CD4-positive, CD25-positive, alpha-beta regulatory T cell (primary cell): ENCODE data around the gene ACACB. TPM values are rescaled to one million over a fixed set of nuclear protein-coding genes. Genes with fewer than 3 reads are reported as not detected.

Experiments used
- ATAC-seq, 2 donors: fragments of 150-1000 bp; cut with Tn5 transposase; one replicate each; pipeline ENCODE4 v1.10.0; 2021; ENCODE audit warnings: low read depth in 2 of 2, moderate number of reproducible peaks in 2 of 2, moderate library complexity in 1 of 2
- DNase-seq, 3 donors: peaks; one replicate each; pipeline versions ENCODE4 v3.0.0 to v3.0.0-alpha.2; 2012 to 2022; ENCODE audit warnings: mixed read lengths in 1 of 3
- H3K27ac ChIP-seq: one replicate; pipeline ENCODE4 v1.7.0; 2013; ENCODE audit warnings: mild to moderate bottlenecking, low read length; ENCODE audit not compliant: insufficient read depth, poor library complexity, severe bottlenecking
- H3K27me3 ChIP-seq: one replicate; pipeline ENCODE4 v1.7.0; 2013; ENCODE audit warnings: low read length; ENCODE audit not compliant: control insufficient read depth, insufficient read depth
- H3K36me3 ChIP-seq: one replicate; pipeline ENCODE4 v1.7.0; 2013; ENCODE audit warnings: mild to moderate bottlenecking, low read length, moderate library complexity; ENCODE audit not compliant: control insufficient read depth, insufficient read depth
- H3K4me1 ChIP-seq: 2 replicates; pipeline ENCODE4 v1.7.0; 2013; ENCODE audit warnings: mild to moderate bottlenecking, low read length; ENCODE audit not compliant: insufficient read depth, control insufficient read depth, poor library complexity, severe bottlenecking
- H3K4me3 ChIP-seq: one replicate; pipeline ENCODE4 v1.7.0; 2013; ENCODE audit warnings: low read depth, mild to moderate bottlenecking, low read length, moderate library complexity
- H3K9me3 ChIP-seq, 2 experiments: 1 replicate in 1 of 2; 2 replicates in 1 of 2; pipeline ENCODE4 v1.7.0; 2013; ENCODE audit warnings: low read length in 2 of 2, mild to moderate bottlenecking in 1 of 2, moderate library complexity in 1 of 2; ENCODE audit not compliant: control insufficient read depth in 2 of 2
- H3K27ac Mint-ChIP-seq, 3 donors: one replicate each; pipeline ENCODE4 v1.8.0; 2020 to 2022; ENCODE audit warnings: mild to moderate bottlenecking in 3 of 3, mixed read lengths in 3 of 3, moderate library complexity in 2 of 3
- H3K27me3 Mint-ChIP-seq: one replicate; pipeline ENCODE4 v1.8.0; 2022; ENCODE audit warnings: mild to moderate bottlenecking, mixed read lengths
- H3K36me3 Mint-ChIP-seq: one replicate; pipeline ENCODE4 v1.8.0; 2020; ENCODE audit warnings: mixed read lengths
- H3K4me1 Mint-ChIP-seq, 4 donors: one replicate each; pipeline ENCODE4 v1.8.0; 2020 to 2022; ENCODE audit warnings: mixed read lengths in 4 of 4, mild to moderate bottlenecking in 1 of 4
- H3K4me3 Mint-ChIP-seq, 4 donors: one replicate each; pipeline ENCODE4 v1.8.0; 2020 to 2022; ENCODE audit warnings: mild to moderate bottlenecking in 4 of 4, mixed read lengths in 4 of 4, moderate library complexity in 3 of 4
- H3K9me3 Mint-ChIP-seq, 7 donors: one replicate each; pipeline ENCODE4 v1.8.0; 2020 to 2022; ENCODE audit warnings: mixed read lengths in 7 of 7, mild to moderate bottlenecking in 3 of 7, moderate library complexity in 2 of 7
- polyA plus RNA-seq, 4 donors: library from polyadenylated mRNA; unstranded; fragments of 300-500 nt; fragmentation: Illumina TruSeq; gene quantifications; one replicate each; pipeline ENCODE4 v1.2.3, GENCODE V29; 2021
- total RNA-seq: library from RNA; stranded (reverse); gene quantifications from one replicate; pipeline ENCODE4 v1.2.3, GENCODE V29; 2022

ACACB gene
- total and polyA plus RNA-seq, 5 donors from 2014 or later: 0.47 to 23.5 (median 1.2) TPM

DNA sequence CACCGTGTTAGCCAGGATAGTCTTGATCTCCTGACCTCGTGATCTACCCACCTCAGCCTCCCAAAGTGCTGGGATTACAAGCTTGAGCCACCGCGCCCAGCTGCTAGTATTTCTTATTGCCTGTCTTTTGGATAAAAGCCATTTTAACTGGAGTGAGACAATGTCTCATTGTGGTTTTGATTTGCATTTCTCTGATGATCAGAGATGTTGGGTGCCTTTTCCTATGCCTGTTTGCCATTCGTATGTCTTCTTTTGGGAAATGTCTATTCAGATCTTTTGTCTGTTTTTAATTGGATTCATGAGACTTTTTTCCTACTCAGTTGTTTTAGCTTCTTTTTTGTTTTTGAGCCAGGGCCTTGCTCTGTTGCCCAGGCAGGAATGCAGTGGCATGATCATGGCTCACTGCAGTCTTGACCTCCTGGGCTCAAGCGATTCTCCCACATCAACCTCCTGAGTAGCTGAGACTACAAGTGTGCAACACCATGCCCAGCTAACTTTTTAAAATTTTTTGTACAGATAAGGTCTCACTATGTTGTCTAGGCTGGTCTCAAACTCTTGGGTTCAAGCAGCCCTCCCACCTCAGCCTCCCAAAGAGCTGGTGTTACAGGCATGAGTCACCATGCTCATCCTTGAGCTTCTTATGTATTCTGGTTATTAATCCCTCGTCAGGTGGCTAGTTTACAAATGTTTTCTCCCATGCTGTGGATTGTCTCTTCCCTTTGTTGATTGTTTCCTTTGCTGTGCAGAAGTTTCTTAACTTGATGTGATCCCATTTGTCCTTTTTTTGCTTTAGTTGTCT lies 65.9 kb downstream of the ACACB start:
- Mint-ChIP-seq H3K27ac (peak overlapping the region in 1 of 3 donors; percentile 57), H3K36me3 (peaks cover 35% of the 10 kb centered on the region), H3K9me3 (peaks cover 0 to 1% (median 0%) of the 10 kb centered on the region in 7 donors), H3K4me3 (no peak overlapping the region), H3K27me3 (no peaks in the 10 kb centered on the region), H3K4me1 (no peaks in the 10 kb centered on the region)
- peaks cover 20% of the 10 kb centered on the region for H3K36me3 ChIP-seq
- no peak overlapping the region for H3K27ac ChIP-seq
- no peak overlapping the region for H3K4me3 ChIP-seq
- H3K27me3 ChIP-seq: no peaks in the 10 kb centered on the region
- no peaks in the 10 kb centered on the region for H3K4me1 ChIP-seq
- no peak for ATAC-seq
- DNase-seq: no peak
- H3K9me3 ChIP-seq: no peaks in the 10 kb centered on the region

DNA sequence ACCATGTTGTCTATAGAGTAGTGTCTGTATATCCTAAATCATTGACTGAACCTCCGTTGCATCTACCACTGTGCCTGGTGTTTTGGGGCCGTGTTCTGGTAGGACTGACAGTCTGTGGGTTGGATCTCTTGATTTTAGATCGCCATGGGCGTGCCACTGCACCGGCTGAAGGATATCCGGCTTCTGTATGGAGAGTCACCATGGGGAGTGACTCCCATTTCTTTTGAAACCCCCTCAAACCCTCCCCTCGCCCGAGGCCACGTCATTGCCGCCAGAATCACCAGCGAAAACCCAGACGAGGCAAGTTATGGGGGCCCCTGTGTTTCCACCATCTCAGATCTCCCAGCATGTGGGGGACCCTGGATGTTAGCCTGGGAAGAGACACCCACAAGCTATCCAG lies 69.1 kb downstream of the ACACB start:
- H3K27ac ChIP-seq: no peak overlapping the region
- Mint-ChIP-seq H3K4me1 (no peaks in the 10 kb centered on the region), H3K27ac (no peak overlapping the region), H3K4me3 (no peak overlapping the region), H3K36me3 (peaks cover 27% of the 10 kb centered on the region), H3K27me3 (no peaks in the 10 kb centered on the region), H3K9me3 (no peaks in the 10 kb centered on the region)
- ATAC-seq (no peak), DNase-seq (no peak)
- no peaks in the 10 kb centered on the region for H3K4me1 ChIP-seq
- H3K9me3 ChIP-seq: no peaks in the 10 kb centered on the region
- no peak overlapping the region for H3K4me3 ChIP-seq
- H3K36me3 ChIP-seq: peaks cover 14% of the 10 kb centered on the region
- no peaks in the 10 kb centered on the region for H3K27me3 ChIP-seq

DNA sequence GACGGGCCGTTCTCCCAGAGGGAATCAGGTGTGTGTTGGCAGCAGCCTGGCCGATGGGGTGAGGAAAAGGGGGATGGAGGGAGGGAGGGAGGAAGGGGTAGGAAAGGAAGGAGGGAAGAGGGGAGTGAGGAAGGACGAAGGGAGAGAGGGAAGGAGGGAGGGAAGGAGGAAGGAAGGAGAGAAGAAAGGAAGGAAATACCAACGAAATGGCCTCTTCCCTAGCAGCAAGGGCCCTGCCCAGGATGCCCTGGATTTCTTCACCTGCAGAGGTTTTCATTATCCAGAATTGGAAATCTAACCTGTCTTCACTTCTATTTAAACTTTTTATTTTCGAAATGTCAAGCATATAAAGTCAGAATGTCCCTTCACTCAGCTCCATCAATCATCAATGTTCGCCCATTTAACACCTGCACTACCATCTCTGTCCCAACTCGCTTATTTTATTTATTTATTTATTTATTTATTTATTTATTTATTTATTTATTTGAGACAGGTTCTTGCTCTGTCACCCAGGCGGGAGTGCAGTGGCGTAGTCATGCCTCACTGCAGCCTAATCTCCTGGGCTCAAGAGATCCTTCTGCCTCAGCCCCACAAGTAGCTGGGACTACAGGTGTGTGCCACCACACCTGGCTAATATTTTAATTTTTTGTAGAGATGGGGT lies 70.7 kb downstream of the ACACB start:
- peaks cover 19% of the 10 kb centered on the region for H3K36me3 ChIP-seq
- ATAC-seq (no peak), DNase-seq (no peak)
- no peak overlapping the region for H3K27ac ChIP-seq
- H3K27me3 ChIP-seq: no peaks in the 10 kb centered on the region
- no peaks in the 10 kb centered on the region for H3K9me3 ChIP-seq
- H3K4me1 ChIP-seq: no peaks in the 10 kb centered on the region
- Mint-ChIP-seq H3K4me1 (no peaks in the 10 kb centered on the region), H3K4me3 (no peak overlapping the region), H3K36me3 (peaks cover 28% of the 10 kb centered on the region), H3K27me3 (no peaks in the 10 kb centered on the region), H3K27ac (no peak overlapping the region), H3K9me3 (no peaks in the 10 kb centered on the region)
- no peak overlapping the region for H3K4me3 ChIP-seq

DNA sequence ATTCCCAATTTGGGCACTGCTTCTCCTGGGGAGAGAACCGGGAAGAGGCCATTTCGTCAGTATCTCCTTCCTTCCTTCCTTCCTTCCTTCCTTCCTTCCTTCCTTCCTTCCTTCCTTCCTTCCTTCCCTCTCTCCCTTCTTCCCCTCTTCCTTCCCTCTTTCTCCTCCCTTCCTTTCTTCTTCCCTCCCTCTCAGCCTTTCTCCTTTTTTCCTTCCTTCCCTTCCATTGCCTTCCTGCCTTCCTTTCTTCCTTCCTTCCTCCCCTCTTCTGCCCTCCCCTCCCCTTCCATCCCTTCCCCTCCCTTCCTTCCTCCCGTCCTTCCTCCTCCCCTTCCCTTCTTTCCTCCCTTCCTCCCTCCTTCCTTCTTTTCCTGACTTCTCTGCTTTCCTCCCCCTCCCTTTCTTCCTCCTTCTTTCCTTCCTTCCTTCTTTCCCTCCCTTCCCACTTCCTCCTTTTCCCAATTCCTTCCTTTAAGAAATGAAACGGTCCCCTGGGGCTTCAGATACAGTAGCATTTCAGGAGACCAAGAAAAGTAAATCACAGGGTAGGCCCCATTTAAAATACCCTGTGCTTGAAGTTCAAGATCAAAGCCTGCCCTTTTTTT lies 71.8 kb downstream of the ACACB start:
- ATAC-seq: no peak
- H3K27ac ChIP-seq: no peak overlapping the region
- H3K4me3 Mint-ChIP-seq: no peak overlapping the region

DNA sequence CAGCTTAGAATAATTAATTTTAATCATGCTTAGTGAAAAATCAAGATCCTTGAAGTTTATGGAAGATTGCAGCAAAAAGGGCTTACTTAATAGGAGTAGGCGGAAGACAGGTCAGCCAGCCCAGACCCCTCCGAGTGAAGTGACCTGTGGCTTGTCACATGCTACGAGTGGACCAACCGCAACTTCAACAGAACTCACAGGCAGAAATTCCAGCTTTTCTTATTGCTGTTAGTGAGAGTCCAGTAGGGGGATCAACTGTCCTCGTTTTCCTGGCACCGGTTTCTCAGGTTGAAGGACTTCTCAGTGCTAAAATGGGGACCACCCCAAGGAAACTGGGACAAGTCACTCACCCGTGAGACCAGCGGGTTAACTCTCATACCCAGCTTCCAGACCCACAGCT lies 72.9 kb downstream of the ACACB start:
- DNase-seq (no peak), ATAC-seq (no peak)
- Histone ChIP-seq H3K4me3 (no peak overlapping the region), H3K27me3 (no peaks in the 10 kb centered on the region), H3K27ac (no peak overlapping the region), H3K4me1 (no peaks in the 10 kb centered on the region), H3K9me3 (no peaks in the 10 kb centered on the region), H3K36me3 (peaks cover 21% of the 10 kb centered on the region)
- no peaks in the 10 kb centered on the region for H3K27me3 Mint-ChIP-seq
- H3K27ac Mint-ChIP-seq: no peak overlapping the region
- H3K4me1 Mint-ChIP-seq: no peaks in the 10 kb centered on the region
- H3K36me3 Mint-ChIP-seq: peaks cover 15% of the 10 kb centered on the region
- no peak overlapping the region for H3K4me3 Mint-ChIP-seq
- H3K9me3 Mint-ChIP-seq: no peaks in the 10 kb centered on the region

More for the DNA sequence above, 71.8 kb downstream of the ACACB start:
- Mint-ChIP-seq H3K4me1 (no peaks in the 10 kb centered on the region), H3K27me3 (no peaks in the 10 kb centered on the region), H3K27ac (peak overlapping the region in 1 of 3 donors; percentile 95), H3K36me3 (peaks cover 21% of the 10 kb centered on the region), H3K9me3 (no peaks in the 10 kb centered on the region)
- peaks cover 16% of the 10 kb centered on the region for H3K36me3 ChIP-seq
- DNase-seq: no peak
- H3K9me3 ChIP-seq: no peaks in the 10 kb centered on the region
- no peaks in the 10 kb centered on the region for H3K27me3 ChIP-seq
- no peaks in the 10 kb centered on the region for H3K4me1 ChIP-seq
- no peak overlapping the region for H3K4me3 ChIP-seq

DNA sequence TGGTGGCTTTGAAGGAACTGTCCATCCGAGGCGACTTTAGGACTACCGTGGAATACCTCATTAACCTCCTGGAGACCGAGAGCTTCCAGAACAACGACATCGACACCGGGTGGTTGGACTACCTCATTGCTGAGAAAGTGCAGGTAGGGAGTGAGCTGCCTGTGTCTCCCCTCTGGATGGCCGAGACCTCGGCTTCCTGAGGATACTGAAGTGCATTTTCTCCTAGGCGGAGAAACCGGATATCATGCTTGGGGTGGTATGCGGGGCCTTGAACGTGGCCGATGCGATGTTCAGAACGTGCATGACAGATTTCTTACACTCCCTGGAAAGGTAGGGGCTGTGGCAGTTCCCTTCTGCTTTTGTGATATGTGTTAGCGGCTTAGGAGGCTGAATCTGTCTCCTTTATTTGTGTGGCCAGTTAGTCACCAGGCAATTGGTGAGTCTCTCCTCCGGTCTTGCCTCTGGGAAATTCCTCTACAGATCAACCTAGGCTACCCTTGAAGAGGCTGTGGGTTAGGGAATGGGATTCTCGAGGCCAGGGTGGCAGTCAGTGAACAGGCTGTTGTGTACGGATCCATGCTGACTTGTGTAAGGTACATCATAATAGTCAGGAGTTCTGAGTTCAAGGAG lies 75.3 kb downstream of the ACACB start:
- Mint-ChIP-seq H3K4me1 (no peaks in the 10 kb centered on the region), H3K27me3 (no peaks in the 10 kb centered on the region)

DNA sequence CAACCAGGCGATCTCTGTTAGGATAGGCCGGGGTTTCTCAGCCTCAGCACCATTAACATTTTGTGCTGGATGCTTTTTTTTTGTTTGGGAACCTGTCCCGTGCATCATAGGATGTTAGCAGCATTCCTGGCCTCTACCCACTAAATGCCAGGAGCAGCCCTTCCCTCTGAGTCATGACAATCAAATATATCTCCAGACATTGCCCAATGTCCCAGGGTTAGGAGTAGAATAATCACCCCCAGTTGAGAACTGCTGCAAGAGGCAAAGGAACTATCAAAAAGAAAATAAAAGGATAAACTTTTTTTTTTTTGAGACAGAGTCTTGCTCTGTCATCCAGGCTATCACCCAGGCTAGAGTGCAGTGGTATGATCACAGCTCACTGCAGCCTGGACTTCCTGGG lies 76.0 kb downstream of the ACACB start:
- H3K27ac ChIP-seq: no peak overlapping the region
- peaks cover 25% of the 10 kb centered on the region for H3K36me3 Mint-ChIP-seq
- H3K27ac Mint-ChIP-seq: no peak overlapping the region
- ATAC-seq: no peak
- peaks cover 26% of the 10 kb centered on the region for H3K36me3 ChIP-seq
- no peaks in the 10 kb centered on the region for H3K9me3 Mint-ChIP-seq
- no peaks in the 10 kb centered on the region for H3K27me3 ChIP-seq
- no peak overlapping the region for H3K4me3 Mint-ChIP-seq
- no peaks in the 10 kb centered on the region for H3K4me1 ChIP-seq
- H3K27me3 Mint-ChIP-seq: no peaks in the 10 kb centered on the region
- no peak for DNase-seq
- H3K4me3 ChIP-seq: no peak overlapping the region
- H3K9me3 ChIP-seq: no peaks in the 10 kb centered on the region
- H3K4me1 Mint-ChIP-seq: no peaks in the 10 kb centered on the region

More for the DNA sequence above, 75.3 kb downstream of the ACACB start:
- H3K9me3 Mint-ChIP-seq: no peaks in the 10 kb centered on the region
- peak overlapping the region in 1 of 3 donors; percentile 43 for H3K27ac Mint-ChIP-seq
- Histone ChIP-seq H3K27me3 (no peaks in the 10 kb centered on the region), H3K9me3 (no peaks in the 10 kb centered on the region), H3K36me3 (peaks cover 28% of the 10 kb centered on the region), H3K4me1 (no peaks in the 10 kb centered on the region), H3K27ac (no peak overlapping the region), H3K4me3 (no peak overlapping the region)
- ATAC-seq (no peak), DNase-seq (no peak)
- H3K4me3 Mint-ChIP-seq: no peak overlapping the region
- H3K36me3 Mint-ChIP-seq: peaks cover 24% of the 10 kb centered on the region
